Measurements from ENCODE around the gene C1QTNF8.

C1QTNF8 gene

GRCh38 chr16:1096169-1097082 is at the start of gene C1QTNF8:
TSS of gene C1QTNF8 (minus strand) at chr16:1096244. CDS start at chr16:1094922, 1,322 bp downstream.
- no peak for DNase-seq

GRCh38 chr16:1145383-1146100 is 49.5 kb upstream of the C1QTNF8 start:
- no peak for DNase-seq

- DNase-seq: no peak
Measured at GRCh38 chr16:1144476-1145382, 48.7 kb upstream of the C1QTNF8 start.

- no peak for DNase-seq
Measured at GRCh38 chr16:1143761-1144450, 47.9 kb upstream of the C1QTNF8 start.

GRCh38 chr16:1142911-1143310 is 46.9 kb upstream of the C1QTNF8 start:
- DNase-seq: no peak

- DNase-seq: no peak
Measured at GRCh38 chr16:1141716-1142115, 45.7 kb upstream of the C1QTNF8 start.

GRCh38 chr16:1141191-1141590 is 45.1 kb upstream of the C1QTNF8 start:
- no peak for DNase-seq

- DNase-seq: no peak
Measured at GRCh38 chr16:1140582-1141162, 44.6 kb upstream of the C1QTNF8 start.

- DNase-seq: no peak
Measured at GRCh38 chr16:1137604-1138003, 41.6 kb upstream of the C1QTNF8 start.

- no peak for DNase-seq
Measured at GRCh38 chr16:1135459-1135825, 39.4 kb upstream of the C1QTNF8 start.

- DNase-seq: no peak
Measured at GRCh38 chr16:1134776-1135458, 38.9 kb upstream of the C1QTNF8 start.

GRCh38 chr16:1133810-1134520 is 37.9 kb upstream of the C1QTNF8 start:
- no peak for DNase-seq

- DNase-seq: no peak
Measured at GRCh38 chr16:1133271-1133670, 37.2 kb upstream of the C1QTNF8 start.

- no peak for DNase-seq
Measured at GRCh38 chr16:1132431-1132830, 36.4 kb upstream of the C1QTNF8 start.

GRCh38 chr16:1131378-1131994 is 35.4 kb upstream of the C1QTNF8 start:
- no peak for DNase-seq

GRCh38 chr16:1130382-1130781 is 34.3 kb upstream of the C1QTNF8 start:
- no peak for DNase-seq

- DNase-seq: no peak
Measured at GRCh38 chr16:1129106-1129960, 33.3 kb upstream of the C1QTNF8 start.

GRCh38 chr16:1127971-1128715 is 32.1 kb upstream of the C1QTNF8 start:
- DNase-seq: no peak

Measured in right forelimb (tissue), 1 donor.